ENCODE data around the gene INHBB. TPM values are rescaled to one million over a fixed set of nuclear protein-coding genes. Genes with fewer than 3 reads are reported as not detected.

The INHBB gene
- total RNA-seq, 1 donor from 2014 or later, result 13.9 TPM

GRCh38 chr2:120354467-120354866 is 8.5 kb downstream of the INHBB start:
- DNase-seq (ENCODE audit: extremely low read depth, low read depth, low spot score), result no peak

- no peak for DNase-seq (ENCODE audit: extremely low read depth, low read depth, low spot score)
Observed at GRCh38 chr2:120354935-120355779, 9.2 kb downstream of the INHBB start.

GRCh38 chr2:120355780-120356266 is 9.9 kb downstream of the INHBB start:
- DNase-seq (ENCODE audit: extremely low read depth, low read depth, low spot score), result no peak

GRCh38 chr2:120357768-120358167 is 11.8 kb downstream of the INHBB start:
- no peak for DNase-seq (ENCODE audit: extremely low read depth, low read depth, low spot score)

GRCh38 chr2:120358734-120359465 is 13.0 kb downstream of the INHBB start:
- DNase-seq (ENCODE audit: extremely low read depth, low read depth, low spot score), result no peak

GRCh38 chr2:120360307-120360855 is 14.4 kb downstream of the INHBB start:
- no peak for DNase-seq (ENCODE audit: extremely low read depth, low read depth, low spot score)

GRCh38 chr2:120362926-120363325 is 17.0 kb downstream of the INHBB start:
- DNase-seq (ENCODE audit: extremely low read depth, low read depth, low spot score), result no peak

GRCh38 chr2:120365236-120365793 is 19.4 kb downstream of the INHBB start:
- no peak for DNase-seq (ENCODE audit: extremely low read depth, low read depth, low spot score)

GRCh38 chr2:120366698-120367097 is 20.8 kb downstream of the INHBB start:
- no peak for DNase-seq (ENCODE audit: extremely low read depth, low read depth, low spot score)

- DNase-seq (ENCODE audit: extremely low read depth, low read depth, low spot score), result no peak
Observed at GRCh38 chr2:120367221-120367620, 21.3 kb downstream of the INHBB start.

- DNase-seq (ENCODE audit: extremely low read depth, low read depth, low spot score), result no peak
Observed at GRCh38 chr2:120367649-120368048, 21.7 kb downstream of the INHBB start.

- no peak for DNase-seq (ENCODE audit: extremely low read depth, low read depth, low spot score)
Observed at GRCh38 chr2:120368086-120368485, 22.1 kb downstream of the INHBB start.

- no peak for DNase-seq (ENCODE audit: extremely low read depth, low read depth, low spot score)
Observed at GRCh38 chr2:120369250-120369649, 23.3 kb downstream of the INHBB start.

GRCh38 chr2:120371969-120372625 is 26.2 kb downstream of the INHBB start:
- no peak for DNase-seq (ENCODE audit: extremely low read depth, low read depth, low spot score)

GRCh38 chr2:120372816-120373215 is 26.9 kb downstream of the INHBB start:
- DNase-seq (ENCODE audit: extremely low read depth, low read depth, low spot score), result no peak

- no peak for DNase-seq (ENCODE audit: extremely low read depth, low read depth, low spot score)
Observed at GRCh38 chr2:120373424-120373823, 27.5 kb downstream of the INHBB start.

- no peak for DNase-seq (ENCODE audit: extremely low read depth, low read depth, low spot score)
Observed at GRCh38 chr2:120374821-120375220, 28.9 kb downstream of the INHBB start.

- no peak for DNase-seq (ENCODE audit: extremely low read depth, low read depth, low spot score)
Observed at GRCh38 chr2:120375251-120376020, 29.5 kb downstream of the INHBB start.

GRCh38 chr2:120376101-120376500 is 30.2 kb downstream of the INHBB start:
- DNase-seq (ENCODE audit: extremely low read depth, low read depth, low spot score), result no peak
